ENCODE data around the gene DNAJC1. TPM values are rescaled to one million over a fixed set of nuclear protein-coding genes. Genes with fewer than 3 reads are reported as not detected.

The DNAJC1 gene
- total and polyA plus RNA-seq, 5 donors from 2014 or later = 12.9 to 27.5 (median 22.7) TPM

- Mint-ChIP-seq H3K9me3 (no peaks in the 10 kb centered on the region), H3K36me3 (no peaks in the 10 kb centered on the region), H3K27ac (no peak overlapping the region), H3K4me3 (no peak overlapping the region), H3K4me1 (peaks cover 0 to 9% (median 3%) of the 10 kb centered on the region in 4 donors), H3K27me3 (no peaks in the 10 kb centered on the region)
- H3K9me3 ChIP-seq (ENCODE audit: control insufficient read depth in 2 of 2, low read length in 2 of 2) = no peaks in the 10 kb centered on the region
- H3K4me1 ChIP-seq (ENCODE audit: control insufficient read depth, insufficient read depth, low read length, poor library complexity, severe bottlenecking) = no peaks in the 10 kb centered on the region
- no peaks in the 10 kb centered on the region for H3K36me3 ChIP-seq (ENCODE audit: control insufficient read depth, insufficient read depth, low read length)
- H3K27ac ChIP-seq (ENCODE audit: insufficient read depth, low read length, poor library complexity, severe bottlenecking) = no peak overlapping the region
- H3K27me3 ChIP-seq (ENCODE audit: control insufficient read depth, insufficient read depth, low read length) = no peaks in the 10 kb centered on the region
- peak; percentile 66 to 71 for ATAC-seq (ENCODE audit: low read depth in 2 of 2)
- no peak overlapping the region for H3K4me3 ChIP-seq (ENCODE audit: low read depth, low read length)
- peak in 2 of 3 donors; percentile 38 to 54 for DNase-seq
Observed at GRCh38 chr10:21953585-21954057, 49.9 kb downstream of the DNAJC1 start.

GRCh38 chr10:21950566-21950965, 53.0 kb downstream of the DNAJC1 start:
- ATAC-seq (ENCODE audit: low read depth in 2 of 2) (no peak), DNase-seq (no peak)
- H3K4me3 Mint-ChIP-seq = no peak overlapping the region
- H3K4me3 ChIP-seq (ENCODE audit: low read depth, low read length) = no peak overlapping the region
- H3K4me1 ChIP-seq (ENCODE audit: control insufficient read depth, insufficient read depth, low read length, poor library complexity, severe bottlenecking) = no peaks in the 10 kb centered on the region
- no peaks in the 10 kb centered on the region for H3K27me3 ChIP-seq (ENCODE audit: control insufficient read depth, insufficient read depth, low read length)
- no peak overlapping the region for H3K27ac ChIP-seq (ENCODE audit: insufficient read depth, low read length, poor library complexity, severe bottlenecking)
- H3K9me3 ChIP-seq (ENCODE audit: control insufficient read depth in 2 of 2, low read length in 2 of 2) = no peaks in the 10 kb centered on the region
- H3K9me3 Mint-ChIP-seq = no peaks in the 10 kb centered on the region
- H3K27me3 Mint-ChIP-seq = no peaks in the 10 kb centered on the region
- H3K36me3 ChIP-seq (ENCODE audit: control insufficient read depth, insufficient read depth, low read length) = no peaks in the 10 kb centered on the region
- H3K36me3 Mint-ChIP-seq = no peaks in the 10 kb centered on the region
- H3K4me1 Mint-ChIP-seq = peaks cover 0 to 5% (median 2%) of the 10 kb centered on the region in 4 donors
- no peak overlapping the region for H3K27ac Mint-ChIP-seq

- Histone ChIP-seq H3K4me3 (ENCODE audit: low read depth, low read length) (no peak overlapping the region), H3K27ac (ENCODE audit: insufficient read depth, low read length, poor library complexity, severe bottlenecking) (no peak overlapping the region), H3K4me1 (ENCODE audit: control insufficient read depth, insufficient read depth, low read length, poor library complexity, severe bottlenecking) (no peaks in the 10 kb centered on the region), H3K9me3 (ENCODE audit: control insufficient read depth in 2 of 2, low read length in 2 of 2) (no peaks in the 10 kb centered on the region), H3K27me3 (ENCODE audit: control insufficient read depth, insufficient read depth, low read length) (no peaks in the 10 kb centered on the region), H3K36me3 (ENCODE audit: control insufficient read depth, insufficient read depth, low read length) (no peaks in the 10 kb centered on the region)
- Mint-ChIP-seq H3K4me1 (peaks cover 12 to 15% (median 14%) of the 10 kb centered on the region in 4 donors), H3K9me3 (peaks cover 0 to 3% (median 0%) of the 10 kb centered on the region in 7 donors), H3K27me3 (no peaks in the 10 kb centered on the region), H3K27ac (no peak overlapping the region), H3K36me3 (no peaks in the 10 kb centered on the region), H3K4me3 (no peak overlapping the region)
- DNase-seq (no peak), ATAC-seq (ENCODE audit: low read depth in 2 of 2) (no peak)
Observed at GRCh38 chr10:21946946-21947345, 56.6 kb downstream of the DNAJC1 start.

- no peaks in the 10 kb centered on the region for H3K27me3 Mint-ChIP-seq
- DNase-seq (no peak), ATAC-seq (ENCODE audit: low read depth in 2 of 2) (no peak)
- H3K36me3 ChIP-seq (ENCODE audit: control insufficient read depth, insufficient read depth, low read length) = no peaks in the 10 kb centered on the region
- no peak overlapping the region for H3K27ac ChIP-seq (ENCODE audit: insufficient read depth, low read length, poor library complexity, severe bottlenecking)
- no peaks in the 10 kb centered on the region for H3K36me3 Mint-ChIP-seq
- H3K9me3 ChIP-seq (ENCODE audit: control insufficient read depth in 2 of 2, low read length in 2 of 2) = no peaks in the 10 kb centered on the region
- no peaks in the 10 kb centered on the region for H3K4me1 ChIP-seq (ENCODE audit: control insufficient read depth, insufficient read depth, low read length, poor library complexity, severe bottlenecking)
- H3K4me3 ChIP-seq (ENCODE audit: low read depth, low read length) = no peak overlapping the region
- H3K4me3 Mint-ChIP-seq = no peak overlapping the region
- peaks cover 12 to 22% (median 14%) of the 10 kb centered on the region in 4 donors for H3K4me1 Mint-ChIP-seq
- H3K27ac Mint-ChIP-seq = peak overlapping the region in 1 of 3 donors; percentile 1
- no peaks in the 10 kb centered on the region for H3K27me3 ChIP-seq (ENCODE audit: control insufficient read depth, insufficient read depth, low read length)
- peaks cover 0 to 3% (median 0%) of the 10 kb centered on the region in 7 donors for H3K9me3 Mint-ChIP-seq
Observed at GRCh38 chr10:21944727-21945386, 58.7 kb downstream of the DNAJC1 start.

- Histone ChIP-seq H3K9me3 (ENCODE audit: control insufficient read depth in 2 of 2, low read length in 2 of 2) (no peaks in the 10 kb centered on the region), H3K36me3 (ENCODE audit: control insufficient read depth, insufficient read depth, low read length) (no peaks in the 10 kb centered on the region), H3K4me1 (ENCODE audit: control insufficient read depth, insufficient read depth, low read length, poor library complexity, severe bottlenecking) (no peaks in the 10 kb centered on the region), H3K4me3 (ENCODE audit: low read depth, low read length) (no peak overlapping the region), H3K27ac (ENCODE audit: insufficient read depth, low read length, poor library complexity, severe bottlenecking) (no peak overlapping the region), H3K27me3 (ENCODE audit: control insufficient read depth, insufficient read depth, low read length) (no peaks in the 10 kb centered on the region)
- Mint-ChIP-seq H3K27ac (no peak overlapping the region), H3K4me1 (peaks cover 12 to 22% (median 15%) of the 10 kb centered on the region in 4 donors), H3K36me3 (peaks cover 9% of the 10 kb centered on the region), H3K4me3 (no peak overlapping the region), H3K27me3 (no peaks in the 10 kb centered on the region), H3K9me3 (peaks cover 0 to 5% (median 0%) of the 10 kb centered on the region in 7 donors)
- ATAC-seq (ENCODE audit: low read depth in 2 of 2) = no peak
- no peak for DNase-seq
Observed at GRCh38 chr10:21943633-21944265, 59.8 kb downstream of the DNAJC1 start.

GRCh38 chr10:21935439-21936023, 68.0 kb downstream of the DNAJC1 start:
- no peaks in the 10 kb centered on the region for H3K27me3 ChIP-seq (ENCODE audit: control insufficient read depth, insufficient read depth, low read length)
- DNase-seq (no peak), ATAC-seq (ENCODE audit: low read depth in 2 of 2) (no peak)
- H3K36me3 Mint-ChIP-seq = peaks cover 21% of the 10 kb centered on the region
- H3K36me3 ChIP-seq (ENCODE audit: control insufficient read depth, insufficient read depth, low read length) = peaks cover 3% of the 10 kb centered on the region
- no peak overlapping the region for H3K27ac Mint-ChIP-seq
- no peak overlapping the region for H3K4me3 ChIP-seq (ENCODE audit: low read depth, low read length)
- H3K4me1 Mint-ChIP-seq = peaks cover 0 to 13% (median 6%) of the 10 kb centered on the region in 4 donors
- peaks cover 6 to 13% of the 10 kb centered on the region in 2 experiments for H3K9me3 ChIP-seq (ENCODE audit: control insufficient read depth in 2 of 2, low read length in 2 of 2)
- H3K27me3 Mint-ChIP-seq = no peaks in the 10 kb centered on the region
- H3K4me3 Mint-ChIP-seq = no peak overlapping the region
- H3K4me1 ChIP-seq (ENCODE audit: control insufficient read depth, insufficient read depth, low read length, poor library complexity, severe bottlenecking) = no peaks in the 10 kb centered on the region
- H3K27ac ChIP-seq (ENCODE audit: insufficient read depth, low read length, poor library complexity, severe bottlenecking) = no peak overlapping the region
- H3K9me3 Mint-ChIP-seq = peaks cover 0 to 22% (median 7%) of the 10 kb centered on the region in 7 donors

- H3K27ac ChIP-seq (ENCODE audit: insufficient read depth, low read length, poor library complexity, severe bottlenecking) = no peak overlapping the region
- no peaks in the 10 kb centered on the region for H3K27me3 ChIP-seq (ENCODE audit: control insufficient read depth, insufficient read depth, low read length)
- no peak overlapping the region for H3K27ac Mint-ChIP-seq
- H3K36me3 Mint-ChIP-seq = peaks cover 15% of the 10 kb centered on the region
- H3K27me3 Mint-ChIP-seq = no peaks in the 10 kb centered on the region
- DNase-seq (no peak), ATAC-seq (ENCODE audit: low read depth in 2 of 2) (no peak)
- H3K4me3 ChIP-seq (ENCODE audit: low read depth, low read length) = no peak overlapping the region
- H3K4me3 Mint-ChIP-seq = no peak overlapping the region
- H3K4me1 Mint-ChIP-seq = peaks cover 1 to 13% (median 6%) of the 10 kb centered on the region in 4 donors
- H3K9me3 ChIP-seq (ENCODE audit: control insufficient read depth in 2 of 2, low read length in 2 of 2) = peaks cover 6 to 13% of the 10 kb centered on the region in 2 experiments
- no peaks in the 10 kb centered on the region for H3K4me1 ChIP-seq (ENCODE audit: control insufficient read depth, insufficient read depth, low read length, poor library complexity, severe bottlenecking)
- peaks cover 0 to 22% (median 7%) of the 10 kb centered on the region in 7 donors for H3K9me3 Mint-ChIP-seq
- H3K36me3 ChIP-seq (ENCODE audit: control insufficient read depth, insufficient read depth, low read length) = peaks cover 3% of the 10 kb centered on the region
Observed at GRCh38 chr10:21934307-21934706, 69.2 kb downstream of the DNAJC1 start.
